Suppressor macrophage treated with lipopolysaccharide for 1 hour (primary cell): Measurements from ENCODE around the gene SEMA5A.

Experiments
- DNase-seq, 3 donors: peaks; one replicate each; pipeline ENCODE4 v3.0.0-alpha.2; 2020 to 2022

SEMA5A gene

GRCh38 chr5:9197881-9198260, 348.0 kb downstream of the SEMA5A start:
- DNase-seq: no peak

- no peak for DNase-seq
These were observed 349.3 kb downstream of the SEMA5A start for GRCh38 chr5:9196403-9197227.

- no peak for DNase-seq
These were observed 351.4 kb downstream of the SEMA5A start for GRCh38 chr5:9194509-9194908.

DNA sequence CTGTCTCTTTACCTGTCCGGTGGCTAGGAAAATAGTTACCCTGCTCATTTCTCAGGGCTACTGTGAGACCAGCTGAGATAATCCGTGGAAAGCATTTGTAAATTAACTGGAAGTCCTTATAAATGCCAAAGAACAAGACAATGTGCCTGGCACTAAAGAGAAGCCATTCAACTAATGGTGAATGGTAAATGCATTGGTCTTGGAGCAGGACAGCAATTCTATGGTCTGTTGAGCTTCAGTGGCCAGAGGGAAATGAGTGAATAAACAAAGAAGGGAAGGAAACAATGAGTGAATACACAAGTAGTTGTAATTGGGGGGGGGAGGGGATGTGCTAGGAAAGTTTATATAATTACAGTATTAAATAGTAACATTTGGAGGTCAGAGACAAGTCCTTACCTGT, 353.6 kb downstream of the SEMA5A start:
- no peak for DNase-seq

- no peak for DNase-seq
These were observed 356.2 kb downstream of the SEMA5A start for GRCh38 chr5:9189681-9190080.

GRCh38 chr5:9188956-9189355, 356.9 kb downstream of the SEMA5A start:
- no peak for DNase-seq

DNA sequence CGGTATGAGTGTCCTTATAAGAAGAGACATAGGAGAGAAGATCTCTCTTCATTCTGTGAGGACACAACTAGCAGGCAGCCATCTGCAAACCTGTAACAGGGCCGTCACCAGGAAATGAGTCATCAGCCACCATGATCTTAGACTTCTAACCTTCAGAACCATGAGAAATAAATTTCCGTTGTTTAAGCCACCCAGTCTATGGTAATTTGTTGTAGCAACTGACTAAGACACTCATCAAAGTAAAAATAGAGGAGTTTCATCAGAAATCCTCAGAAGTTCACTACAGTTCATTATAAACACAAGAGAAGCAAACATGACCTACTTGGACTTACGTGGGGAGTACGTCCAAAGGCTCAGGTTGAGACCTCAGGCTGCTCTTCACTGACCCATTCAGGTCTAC, 357.7 kb downstream of the SEMA5A start:
- peak in 1 of 3 donors; percentile 1 for DNase-seq

DNA sequence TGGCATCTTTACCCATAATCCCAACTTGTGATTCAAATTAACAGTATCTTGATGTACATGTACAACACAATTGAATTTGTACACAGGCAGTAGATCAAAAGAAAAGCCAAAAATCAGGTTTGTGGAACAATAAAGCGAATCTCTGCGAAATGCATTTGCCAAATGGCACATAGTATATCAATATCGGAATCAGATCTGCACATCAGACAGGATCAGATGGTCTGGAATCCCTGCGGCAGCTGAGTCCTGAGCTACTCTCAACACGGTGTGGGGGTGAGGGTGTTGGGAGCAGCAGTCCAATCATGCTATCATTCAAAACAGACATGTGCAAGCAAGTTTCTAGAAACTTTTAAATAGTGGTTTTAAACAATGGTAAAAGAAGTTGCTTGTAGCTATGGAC, 358.3 kb downstream of the SEMA5A start:
- no peak for DNase-seq

- no peak for DNase-seq
These were observed 359.8 kb downstream of the SEMA5A start for GRCh38 chr5:9186069-9186468.

GRCh38 chr5:9183992-9184391, 361.9 kb downstream of the SEMA5A start:
- no peak for DNase-seq

- DNase-seq: no peak
These were observed 362.8 kb downstream of the SEMA5A start for GRCh38 chr5:9182899-9183695.

GRCh38 chr5:9176641-9177040, 369.2 kb downstream of the SEMA5A start:
- DNase-seq: no peak

DNA sequence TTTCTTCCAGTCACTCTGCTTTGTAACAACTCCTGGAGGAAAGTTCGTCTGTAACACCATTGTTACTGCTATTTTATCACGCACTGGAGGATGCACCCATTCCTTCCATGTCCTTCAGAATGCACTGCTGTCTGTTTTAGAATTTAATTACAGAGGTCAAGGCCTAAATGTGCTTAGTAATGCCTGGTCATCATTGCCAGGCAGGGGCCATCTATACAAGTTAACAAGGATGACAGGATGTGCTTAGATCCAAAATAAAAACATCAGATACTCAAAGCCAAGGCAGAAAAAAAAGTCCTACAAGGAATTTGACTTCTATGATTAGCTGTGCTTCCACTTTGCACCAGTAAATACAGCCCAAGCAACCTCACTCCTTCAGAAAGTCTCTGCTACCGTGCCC, 371.4 kb downstream of the SEMA5A start:
- DNase-seq: no peak

DNA sequence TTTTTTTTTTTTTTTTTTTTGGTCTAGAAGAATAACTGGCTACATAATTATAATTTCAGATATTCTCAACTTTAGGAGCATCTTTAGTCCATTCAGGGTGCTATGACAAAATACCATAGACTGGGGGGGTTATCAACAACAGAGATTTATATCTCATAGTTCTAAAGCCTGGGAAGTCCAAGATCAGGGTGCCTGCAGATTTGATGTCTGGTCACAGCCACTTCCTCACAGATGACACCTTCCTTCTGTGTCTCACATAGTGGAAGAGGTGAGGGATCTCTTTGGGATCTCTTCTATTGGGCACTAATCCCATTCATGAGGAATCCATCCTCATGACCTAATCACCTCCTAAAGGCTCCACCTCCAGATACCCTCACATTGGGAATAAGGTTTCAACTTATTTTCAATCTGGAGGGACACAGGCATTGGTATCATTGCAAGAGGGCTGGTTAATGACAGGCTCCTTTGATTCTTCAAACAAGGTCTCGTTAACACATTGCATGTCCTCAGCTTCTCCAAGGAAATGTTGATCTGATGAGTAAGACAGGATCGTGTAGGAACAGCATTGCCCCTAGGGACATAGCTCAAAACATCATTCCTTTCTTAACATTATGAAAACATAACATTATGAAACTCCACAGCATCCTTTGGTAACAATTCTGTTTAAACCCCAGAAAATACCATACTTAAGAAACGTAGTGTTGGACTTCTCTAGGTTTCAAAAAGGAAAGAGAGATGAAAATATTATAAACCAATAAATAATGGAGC, 372.4 kb downstream of the SEMA5A start:
- DNase-seq: no peak

DNA sequence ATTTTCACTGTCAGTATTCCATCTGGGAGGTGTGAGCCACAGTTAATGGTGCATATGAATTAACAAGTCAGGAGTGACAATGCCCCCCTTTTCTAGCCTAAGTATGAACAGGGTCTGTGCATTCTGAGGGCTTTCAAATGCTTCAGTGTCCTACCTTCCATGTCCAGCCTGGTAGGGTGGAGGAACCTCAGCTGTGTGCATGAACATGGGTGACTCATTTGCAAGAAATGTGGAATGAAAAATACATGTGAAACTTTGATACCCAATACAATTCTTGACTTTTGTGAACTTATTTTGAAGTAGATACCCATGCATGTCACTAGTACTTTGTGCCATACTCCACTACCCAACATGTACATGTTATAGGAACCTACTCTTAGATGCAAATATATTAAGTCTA, 375.8 kb downstream of the SEMA5A start:
- DNase-seq: no peak

DNA sequence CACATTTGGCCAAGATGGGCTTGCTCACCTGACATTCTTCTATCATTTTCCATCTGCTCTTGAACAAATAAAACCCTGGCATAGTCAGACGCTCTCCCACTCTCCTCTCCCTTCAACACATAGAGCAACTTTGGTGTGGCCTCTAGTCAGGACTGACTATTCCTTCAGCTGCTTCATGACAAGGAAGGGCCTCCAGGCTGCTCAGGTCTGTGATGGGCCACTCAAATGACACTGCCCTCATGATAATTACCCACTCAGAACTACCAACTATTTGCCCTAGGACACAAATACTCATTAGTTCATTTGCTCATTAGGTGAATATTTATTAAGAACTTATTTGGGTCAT, 376.3 kb downstream of the SEMA5A start:
- DNase-seq: no peak

DNA sequence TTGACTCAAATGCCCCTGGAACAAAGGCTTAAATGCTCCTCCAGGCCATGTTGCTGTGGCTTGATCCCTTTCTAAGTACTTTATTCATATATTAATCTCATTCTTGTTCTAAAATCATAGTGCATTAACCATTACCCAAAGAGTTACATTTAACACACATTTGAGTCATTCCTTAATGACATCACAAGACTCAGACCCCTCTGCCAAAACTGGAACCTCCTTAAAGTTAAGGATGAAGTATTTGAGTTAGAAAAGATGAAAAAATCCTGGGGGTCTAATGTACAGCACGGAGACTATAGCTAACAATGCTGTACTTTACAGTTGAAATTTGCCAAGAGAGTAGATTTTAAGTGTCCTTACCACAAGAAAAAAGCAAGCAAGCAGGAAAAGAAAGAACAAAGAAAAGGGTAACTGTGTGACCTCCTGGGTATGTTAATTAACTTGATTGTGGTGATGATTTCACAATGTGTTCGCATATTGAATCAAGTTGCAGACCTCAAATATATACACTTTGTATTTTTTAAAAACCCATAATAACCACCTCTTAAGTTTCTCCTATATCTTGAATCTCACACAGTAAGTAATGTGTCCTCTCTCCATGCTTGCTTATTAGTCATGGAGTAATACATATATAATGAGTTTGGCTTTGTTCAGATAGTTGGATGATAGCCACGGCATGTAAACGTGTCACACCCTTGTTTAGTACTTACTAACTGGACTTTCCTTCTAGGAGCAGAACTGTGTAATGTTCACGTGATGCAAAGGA, 376.9 kb downstream of the SEMA5A start:
- DNase-seq: no peak

GRCh38 chr5:9166202-9167112, 379.4 kb downstream of the SEMA5A start:
- DNase-seq: no peak

GRCh38 chr5:9165546-9165945, 380.3 kb downstream of the SEMA5A start:
- no peak for DNase-seq

- no peak for DNase-seq
These were observed 385.1 kb downstream of the SEMA5A start for GRCh38 chr5:9160747-9161146.

DNA sequence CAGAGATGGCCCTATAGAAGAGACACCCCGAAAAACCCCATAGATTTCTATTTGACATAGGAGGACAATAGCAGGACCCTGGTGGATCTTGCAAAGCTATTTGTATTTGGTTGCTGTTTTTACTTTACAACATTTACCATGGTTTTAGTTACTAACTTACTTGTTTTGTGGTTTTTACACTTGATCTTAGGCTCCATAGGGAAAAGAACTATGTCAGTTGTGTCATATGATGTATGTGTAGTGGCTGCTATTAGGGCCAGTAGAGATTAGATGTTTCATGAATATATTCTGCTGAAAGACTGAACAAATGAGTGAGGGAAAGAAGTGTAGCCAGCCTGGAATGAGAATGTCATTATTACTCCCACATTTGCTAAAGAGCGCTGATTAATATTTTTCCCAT, 388.1 kb downstream of the SEMA5A start:
- no peak for DNase-seq

DNA sequence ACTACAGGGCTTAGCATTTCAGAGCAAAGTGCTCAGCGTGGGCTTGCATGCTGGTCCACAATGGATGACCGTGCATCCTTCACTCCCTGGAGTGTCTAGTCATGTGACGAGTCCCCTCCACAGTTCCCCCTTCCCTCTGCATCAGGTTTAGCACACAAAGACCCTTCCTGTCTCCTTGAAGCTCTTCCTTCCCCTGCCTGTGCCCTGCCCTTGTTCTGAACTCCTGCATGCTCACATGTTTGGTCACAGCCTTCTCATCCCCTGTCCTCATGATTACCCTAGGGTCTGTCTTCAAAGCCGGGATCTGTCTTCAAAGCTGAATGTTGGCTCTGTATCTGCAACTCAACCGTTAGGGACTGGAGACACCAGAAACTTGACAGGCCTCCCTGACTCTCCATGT, 388.9 kb downstream of the SEMA5A start:
- DNase-seq: no peak
